SK-N-MC (cell line): ENCODE measurements around the gene CCDC88B.

Experiments used
- DNase-seq: peaks from one replicate; pipeline ENCODE4 v3.0.0-alpha.2; 2011; ENCODE audit warnings: low read depth, low spot score
- H3K27ac ChIP-seq: fragments of 200-600 bp; sonication (generic); 2 replicates; pipeline ENCODE4 v1.5.1; 2016; ENCODE audit warnings: mixed run types
- H3K36me3 ChIP-seq: fragments of 200-600 bp; sonication (generic); 2 replicates; pipeline ENCODE4 v1.6.1; 2017; ENCODE audit warnings: antibody characterized with exemption, low read length, mixed read lengths; ENCODE audit not compliant: insufficient read depth
- H3K4me3 ChIP-seq: fragments of 200-600 bp; sonication (generic); 2 replicates; pipeline ENCODE4 v1.5.1; 2016
- H3K9ac ChIP-seq: fragments of 200-600 bp; sonication (generic); 2 replicates; pipeline ENCODE4 v1.8.0; 2017; ENCODE audit warnings: mixed run types, mixed read lengths; ENCODE audit not compliant: insufficient read length
- H3K9me3 ChIP-seq: fragments of 200-600 bp; sonication (generic); 2 replicates; pipeline ENCODE4 v1.6.1; 2017; ENCODE audit warnings: low read depth, mild to moderate bottlenecking, antibody characterized with exemption, low read length, moderate library complexity, mixed read lengths
- EZH2 ChIP-seq: fragments of 200-600 bp; sonication (generic); IDR thresholded peaks from one replicate; pipeline ENCODE4 v1.6.1; 2017; ENCODE audit warnings: antibody characterized with exemption
- FOXP2 ChIP-seq: optimal IDR thresholded peaks from 2 replicates; pipeline ENCODE3; 2011; ENCODE audit warnings: mild to moderate bottlenecking, moderate library complexity; ENCODE audit not compliant: insufficient read depth; ENCODE audit errors: extremely low read length, control extremely low read depth
- POLR2AphosphoS5 ChIP-seq: IDR thresholded peaks from 2 replicates; pipeline ENCODE4 v1.6.1; 2012; ENCODE audit warnings: mild to moderate bottlenecking, low read depth, low read length, borderline replicate concordance

The CCDC88B gene

GRCh38 chr11:64348383-64349024 is 8.5 kb downstream of the CCDC88B start:
- Histone ChIP-seq H3K9ac (no peak overlapping the region), H3K36me3 (no peaks in the 10 kb centered on the region), H3K27ac (no peak overlapping the region), H3K4me3 (no peak overlapping the region), H3K9me3 (no peaks in the 10 kb centered on the region)
- no peak for DNase-seq
- TF ChIP-seq POLR2AphosphoS5: no peak
- no peak for TF ChIP-seq EZH2

- Histone ChIP-seq H3K27ac (no peak overlapping the region), H3K36me3 (no peaks in the 10 kb centered on the region), H3K9me3 (no peaks in the 10 kb centered on the region), H3K9ac (no peak overlapping the region), H3K4me3 (no peak overlapping the region)
- DNase-seq: no peak
- TF ChIP-seq POLR2AphosphoS5: no peak
- no peak for TF ChIP-seq EZH2
- no peak for TF ChIP-seq FOXP2
Measured at GRCh38 chr11:64349025-64349387, 9.0 kb downstream of the CCDC88B start.

GRCh38 chr11:64349404-64349803 is 9.4 kb downstream of the CCDC88B start:
- Histone ChIP-seq H3K4me3 (no peak overlapping the region), H3K36me3 (no peaks in the 10 kb centered on the region), H3K27ac (no peak overlapping the region), H3K9ac (no peak overlapping the region), H3K9me3 (no peaks in the 10 kb centered on the region)
- no peak for TF ChIP-seq FOXP2
- no peak for TF ChIP-seq EZH2
- TF ChIP-seq POLR2AphosphoS5: no peak
- no peak for DNase-seq

GRCh38 chr11:64351136-64351631 is 11.2 kb downstream of the CCDC88B start:
- no peak for DNase-seq
- no peak overlapping the region for H3K27ac ChIP-seq
- no peak overlapping the region for H3K4me3 ChIP-seq
- no peaks in the 10 kb centered on the region for H3K9me3 ChIP-seq
- TF ChIP-seq POLR2AphosphoS5: no peak
- TF ChIP-seq EZH2: no peak
- TF ChIP-seq FOXP2: no peak
- no peaks in the 10 kb centered on the region for H3K36me3 ChIP-seq
- H3K9ac ChIP-seq: no peak overlapping the region

GRCh38 chr11:64352099-64352994 is 12.3 kb downstream of the CCDC88B start:
- Histone ChIP-seq H3K4me3 (no peak overlapping the region), H3K27ac (no peak overlapping the region), H3K9ac (no peak overlapping the region), H3K9me3 (no peaks in the 10 kb centered on the region), H3K36me3 (no peaks in the 10 kb centered on the region)
- no peak for DNase-seq
- TF ChIP-seq EZH2 (no peak), POLR2AphosphoS5 (no peak), FOXP2 (no peak)

- Histone ChIP-seq H3K9ac (no peak overlapping the region), H3K27ac (no peak overlapping the region), H3K36me3 (no peaks in the 10 kb centered on the region), H3K9me3 (no peaks in the 10 kb centered on the region), H3K4me3 (no peak overlapping the region)
- TF ChIP-seq FOXP2: no peak
- no peak for TF ChIP-seq EZH2
- no peak for TF ChIP-seq POLR2AphosphoS5
- no peak for DNase-seq
Measured at GRCh38 chr11:64352995-64353714, 13.2 kb downstream of the CCDC88B start.

GRCh38 chr11:64353715-64354506 is 13.9 kb downstream of the CCDC88B start:
- no peak for TF ChIP-seq POLR2AphosphoS5
- no peak for TF ChIP-seq EZH2
- no peak for TF ChIP-seq FOXP2
- DNase-seq: no peak
- Histone ChIP-seq H3K9me3 (no peaks in the 10 kb centered on the region), H3K4me3 (no peak overlapping the region), H3K27ac (no peak overlapping the region), H3K9ac (no peak overlapping the region), H3K36me3 (no peaks in the 10 kb centered on the region)
